ENCODE results near the gene ARPC4.

DNA sequence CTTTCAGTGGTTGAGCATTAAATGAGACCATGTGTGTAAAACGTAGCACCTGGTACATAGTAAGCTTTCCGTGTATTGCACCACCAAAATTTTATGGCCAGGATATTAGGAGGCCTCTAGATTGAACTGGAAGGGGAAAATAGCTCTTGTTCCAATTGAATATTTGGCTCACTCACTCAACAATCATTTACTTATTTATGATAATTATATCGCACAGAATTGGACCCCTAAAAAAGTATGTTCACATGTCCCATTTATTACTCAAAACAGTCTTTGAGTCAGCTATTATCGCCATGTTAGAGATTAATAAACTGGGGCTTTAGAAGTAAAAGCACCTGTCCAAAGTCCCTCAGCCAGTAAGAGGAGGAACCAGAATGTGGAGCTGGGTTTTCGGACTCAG is 12.1 kb downstream of the ARPC4 start:
- TF ChIP-seq CTCF (IDR thresholded peaks at IDR 0.05; ENCODE audit: poor library complexity) (no peak), EZH2 (IDR thresholded peaks at IDR 0.05; ENCODE audit: borderline replicate concordance) (no peak), EZH2phosphoT487 (IDR thresholded peaks at IDR 0.05; ENCODE audit: low read depth, severe bottlenecking, unreplicated experiment) (no peak)
